ENCODE measurements around the gene CEP192.
"Not testable (repeated sequence)": the region's sequence is repeated elsewhere in the genome, so short reads cannot be mapped to it uniquely, and the experiment has no call there.

CEP192 gene, protein sequence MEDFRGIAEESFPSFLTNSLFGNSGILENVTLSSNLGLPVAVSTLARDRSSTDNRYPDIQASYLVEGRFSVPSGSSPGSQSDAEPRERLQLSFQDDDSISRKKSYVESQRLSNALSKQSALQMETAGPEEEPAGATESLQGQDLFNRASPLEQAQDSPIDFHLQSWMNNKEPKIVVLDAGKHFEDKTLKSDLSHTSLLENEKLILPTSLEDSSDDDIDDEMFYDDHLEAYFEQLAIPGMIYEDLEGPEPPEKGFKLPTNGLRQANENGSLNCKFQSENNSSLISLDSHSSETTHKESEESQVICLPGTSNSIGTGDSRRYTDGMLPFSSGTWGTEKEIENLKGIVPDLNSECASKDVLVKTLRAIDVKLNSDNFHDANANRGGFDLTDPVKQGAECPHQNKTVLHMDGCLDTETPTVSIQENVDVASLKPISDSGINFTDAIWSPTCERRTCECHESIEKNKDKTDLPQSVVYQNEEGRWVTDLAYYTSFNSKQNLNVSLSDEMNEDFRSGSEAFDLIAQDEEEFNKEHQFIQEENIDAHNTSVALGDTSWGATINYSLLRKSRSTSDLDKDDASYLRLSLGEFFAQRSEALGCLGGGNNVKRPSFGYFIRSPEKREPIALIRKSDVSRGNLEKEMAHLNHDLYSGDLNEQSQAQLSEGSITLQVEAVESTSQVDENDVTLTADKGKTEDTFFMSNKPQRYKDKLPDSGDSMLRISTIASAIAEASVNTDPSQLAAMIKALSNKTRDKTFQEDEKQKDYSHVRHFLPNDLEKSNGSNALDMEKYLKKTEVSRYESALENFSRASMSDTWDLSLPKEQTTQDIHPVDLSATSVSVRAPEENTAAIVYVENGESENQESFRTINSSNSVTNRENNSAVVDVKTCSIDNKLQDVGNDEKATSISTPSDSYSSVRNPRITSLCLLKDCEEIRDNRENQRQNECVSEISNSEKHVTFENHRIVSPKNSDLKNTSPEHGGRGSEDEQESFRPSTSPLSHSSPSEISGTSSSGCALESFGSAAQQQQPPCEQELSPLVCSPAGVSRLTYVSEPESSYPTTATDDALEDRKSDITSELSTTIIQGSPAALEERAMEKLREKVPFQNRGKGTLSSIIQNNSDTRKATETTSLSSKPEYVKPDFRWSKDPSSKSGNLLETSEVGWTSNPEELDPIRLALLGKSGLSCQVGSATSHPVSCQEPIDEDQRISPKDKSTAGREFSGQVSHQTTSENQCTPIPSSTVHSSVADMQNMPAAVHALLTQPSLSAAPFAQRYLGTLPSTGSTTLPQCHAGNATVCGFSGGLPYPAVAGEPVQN (N-terminal part only)

DNA sequence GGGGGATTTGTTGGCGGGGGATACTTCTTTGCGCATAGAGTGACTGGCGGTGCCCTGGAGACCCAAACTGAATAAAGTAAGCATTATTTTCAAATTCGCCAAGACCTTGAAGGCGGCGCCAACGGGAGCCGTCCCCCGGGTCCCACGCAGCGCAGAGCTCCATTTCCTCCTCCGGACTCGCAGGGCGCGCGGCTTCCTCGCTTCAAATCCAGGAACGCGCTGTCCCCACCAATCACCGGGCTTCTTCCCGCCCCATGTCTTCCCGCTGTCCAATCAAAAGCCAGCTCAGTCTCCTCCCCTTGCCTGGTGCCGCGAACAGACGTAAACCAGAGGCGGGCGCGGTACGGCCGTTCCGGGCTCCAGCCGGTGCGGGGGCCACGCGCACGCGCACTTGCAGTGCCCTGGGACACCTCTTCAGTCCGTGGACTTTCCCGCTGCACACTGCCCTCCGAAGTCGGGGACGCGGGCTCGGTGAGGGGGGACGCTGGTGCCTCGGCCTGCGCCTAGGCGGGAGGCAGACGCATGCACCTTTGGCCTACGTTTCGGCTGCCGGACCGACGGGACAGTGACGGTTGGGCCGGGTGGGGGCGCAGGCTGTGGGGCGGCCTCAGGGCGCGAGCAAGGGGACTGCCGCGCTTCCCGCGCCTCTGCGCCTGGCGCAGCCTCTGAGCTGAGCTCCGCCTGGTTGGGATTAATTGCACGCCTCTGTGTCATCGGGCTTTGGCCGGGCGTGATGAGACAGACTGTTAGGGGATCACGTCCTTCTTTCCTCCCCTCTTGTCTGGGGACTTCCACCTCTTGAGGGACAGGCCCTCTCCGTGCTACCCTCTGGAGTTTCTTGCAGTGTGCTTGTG is at the start of gene CEP192:
CEP192 (plus strand) TSS at position 396 of the 854 bp plus-strand sequence. CDS start 8,063 bp downstream, outside the sequence.
- peak; percentile 97 for DNase-seq

DNA sequence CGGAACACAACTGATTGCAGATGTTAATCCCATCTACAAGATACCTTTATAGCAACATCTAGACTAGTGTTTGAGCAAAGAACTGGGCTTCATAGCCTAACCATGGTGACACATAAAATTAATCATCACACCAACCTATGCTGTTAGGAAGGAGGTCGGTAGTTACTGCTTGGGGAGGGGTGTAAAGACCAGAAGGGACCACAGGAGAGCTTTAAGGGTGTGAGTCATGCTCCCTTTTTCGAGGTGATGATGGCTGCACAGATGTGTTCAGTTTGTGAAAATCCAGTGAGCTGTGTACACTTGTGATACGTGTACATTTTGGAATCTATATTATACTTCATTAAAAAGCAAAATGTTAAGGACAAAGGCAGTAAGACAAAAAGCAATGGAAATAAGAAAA is 47.9 kb upstream of the CEP192 start:
- no peak for DNase-seq

DNA sequence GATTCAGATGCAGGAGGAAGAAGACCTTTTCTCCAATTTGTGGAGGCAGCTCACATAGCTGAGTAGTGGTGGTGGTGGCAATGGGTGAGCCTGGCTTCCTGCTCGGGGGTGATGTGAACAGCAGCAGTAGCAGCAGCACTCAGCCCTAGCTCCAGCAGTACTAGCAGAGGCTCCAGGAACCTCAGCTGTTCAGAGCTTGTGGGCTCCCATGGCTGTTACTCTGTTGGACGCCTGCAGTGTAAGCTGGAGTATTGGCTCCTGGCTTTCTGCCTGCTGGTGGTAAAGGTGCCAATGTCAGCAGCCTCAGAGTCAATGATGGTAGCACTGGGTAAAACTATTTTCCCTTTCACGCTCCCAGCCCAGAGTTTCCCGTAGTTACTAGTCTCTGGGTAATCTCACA is 46.5 kb upstream of the CEP192 start:
- no peak for DNase-seq

DNA sequence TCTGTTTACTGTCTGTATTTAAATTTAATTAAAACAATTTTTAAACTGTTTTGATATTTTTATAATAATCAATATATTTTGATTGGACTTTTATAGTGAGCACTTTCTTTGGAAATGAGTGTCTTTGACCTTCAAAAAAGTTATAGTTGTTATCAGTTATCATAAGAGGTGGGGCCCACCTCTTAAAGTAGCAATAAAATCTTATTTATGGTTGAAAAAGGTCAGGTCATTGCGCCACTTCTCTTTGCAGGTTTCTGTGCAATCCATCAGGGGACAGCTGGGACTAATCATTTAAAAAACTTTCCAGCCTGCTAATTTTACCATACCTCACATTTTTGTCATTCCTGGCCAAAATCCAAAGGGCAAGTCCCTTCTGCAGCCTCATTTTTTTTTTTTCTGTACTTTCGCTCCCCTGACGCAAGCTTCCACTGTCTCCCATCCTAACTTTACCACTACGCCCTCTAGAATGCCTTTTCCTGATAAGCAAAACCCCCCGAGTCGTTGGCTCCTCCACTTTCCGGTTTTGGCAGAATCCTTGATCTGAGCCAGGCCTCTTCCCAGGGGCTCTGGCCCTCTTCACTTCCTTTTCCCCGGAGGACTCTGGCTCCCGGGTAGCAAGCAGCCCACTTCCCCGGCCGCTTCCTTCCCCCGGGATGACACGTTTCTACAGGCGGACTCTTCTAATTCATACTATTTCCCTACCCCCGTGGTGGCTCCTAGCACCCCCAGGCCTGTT is 44.4 kb upstream of the CEP192 start:
- no peak for DNase-seq

DNA sequence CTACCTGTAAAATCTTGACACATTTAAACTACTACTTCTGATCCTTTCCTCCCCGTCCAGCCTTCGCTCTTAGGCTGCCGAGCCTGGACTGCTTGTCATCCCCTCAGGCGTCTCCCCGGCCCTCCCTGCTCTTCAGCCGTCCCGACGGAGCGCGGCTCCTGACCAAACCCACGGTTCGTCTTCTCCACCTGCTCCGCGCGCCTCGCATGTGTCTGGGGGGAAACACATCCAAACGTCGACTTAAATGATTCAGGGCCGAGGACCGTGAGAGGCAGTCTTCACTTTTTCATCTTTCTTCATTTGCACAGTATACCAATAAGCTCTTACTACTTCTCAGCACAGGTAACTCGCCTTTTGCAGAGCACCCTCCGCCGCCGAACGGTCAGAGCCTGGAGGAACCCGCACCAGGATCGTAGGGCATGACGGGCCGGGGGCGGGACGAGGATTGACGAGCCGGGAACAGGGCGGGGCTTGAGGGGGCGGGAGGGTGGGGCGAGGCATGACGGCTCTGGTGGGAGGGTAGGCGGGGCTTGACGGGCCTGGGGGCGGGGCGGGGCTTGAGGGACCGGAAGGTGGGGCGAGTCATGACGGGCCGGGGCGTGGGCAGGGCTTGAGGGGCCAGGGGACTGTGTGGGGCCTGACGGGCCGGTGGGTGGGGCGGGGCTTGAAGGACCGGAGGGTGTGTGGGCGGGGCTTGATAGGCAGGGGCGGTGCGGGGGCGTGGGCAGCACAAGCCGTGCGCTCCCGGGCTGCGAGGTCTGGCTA is 43.7 kb upstream of the CEP192 start, which contains the start of gene SEH1L:
SEH1L (plus strand) TSS at position 727 of the 765 bp plus-strand sequence. CDS start 111 bp downstream, outside the sequence.
- peak; percentile 94 for DNase-seq

DNA sequence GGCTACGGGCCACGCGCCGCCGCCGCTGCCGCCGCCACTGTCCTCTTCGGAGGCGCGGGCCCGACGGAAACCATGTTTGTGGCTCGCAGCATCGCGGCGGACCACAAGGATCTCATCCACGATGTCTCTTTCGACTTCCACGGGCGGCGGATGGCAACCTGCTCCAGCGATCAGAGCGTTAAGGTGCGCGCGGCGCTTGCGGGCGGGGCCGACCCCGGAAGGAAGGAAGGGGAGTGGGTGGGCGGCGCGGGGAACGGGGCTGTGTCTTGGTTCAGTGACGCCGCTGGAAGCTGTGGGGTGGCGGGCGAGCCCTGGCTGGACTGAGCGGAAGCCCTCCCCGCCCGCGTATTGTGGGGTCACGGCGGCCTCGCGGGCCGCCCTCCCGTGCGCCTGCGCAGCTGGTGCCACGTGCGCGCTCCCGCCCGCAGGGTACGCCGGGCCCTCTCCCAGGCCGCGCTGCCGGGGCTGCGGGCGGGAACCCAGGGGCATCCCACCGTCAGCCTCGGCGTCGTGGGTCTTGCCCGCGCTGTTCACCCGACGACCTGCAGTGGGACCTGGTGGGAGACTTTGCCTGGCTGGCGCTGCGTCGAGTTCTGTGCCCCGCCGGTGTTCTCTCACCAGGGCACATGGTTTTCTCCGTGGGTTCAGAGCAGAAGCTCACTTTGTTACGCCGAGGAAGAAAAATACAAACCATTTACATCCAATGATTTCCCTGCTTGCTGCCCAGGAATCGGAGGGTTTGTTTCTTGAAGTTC is 42.9 kb upstream of the CEP192 start:
- peak; percentile 73 for DNase-seq

DNA sequence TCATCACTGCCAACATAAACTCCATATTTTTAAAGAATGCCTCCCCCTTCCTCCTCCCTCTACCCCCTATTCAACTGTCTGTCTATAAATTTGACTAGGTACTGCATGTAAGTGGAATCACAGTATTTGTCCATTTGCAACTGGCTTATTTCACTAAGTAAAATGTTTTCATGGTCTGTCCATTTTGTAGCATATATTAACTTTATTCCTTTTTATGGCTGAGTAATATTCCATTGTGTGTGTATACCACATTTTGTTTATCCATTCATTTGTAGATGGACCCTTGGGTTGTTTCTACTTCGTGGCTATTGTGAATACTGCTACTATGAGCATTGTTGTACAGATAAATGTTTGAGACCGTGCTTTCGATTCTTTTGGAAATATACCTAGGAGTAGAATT is 32.7 kb upstream of the CEP192 start:
- no peak for DNase-seq

DNA sequence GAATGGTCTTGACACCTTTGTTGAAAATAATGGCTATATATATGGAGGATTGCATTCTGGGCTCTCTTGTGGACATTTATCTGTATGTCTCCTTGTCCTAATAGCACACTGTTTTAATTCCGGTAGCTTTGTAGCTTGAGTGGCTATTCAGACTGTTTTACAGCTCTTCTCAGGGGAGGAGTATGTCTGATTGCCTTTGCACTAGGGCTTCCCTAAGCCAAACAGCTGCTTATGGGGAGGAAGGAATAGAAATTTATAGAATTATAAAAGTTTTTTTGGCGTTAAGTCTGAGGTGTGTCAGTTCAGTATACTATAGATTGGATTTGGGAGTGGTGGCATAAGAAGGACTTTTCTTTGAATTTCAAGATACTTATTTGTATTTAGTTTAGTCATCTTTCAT is 30.8 kb upstream of the CEP192 start:
- DNase-seq, result peak; percentile 49

DNA sequence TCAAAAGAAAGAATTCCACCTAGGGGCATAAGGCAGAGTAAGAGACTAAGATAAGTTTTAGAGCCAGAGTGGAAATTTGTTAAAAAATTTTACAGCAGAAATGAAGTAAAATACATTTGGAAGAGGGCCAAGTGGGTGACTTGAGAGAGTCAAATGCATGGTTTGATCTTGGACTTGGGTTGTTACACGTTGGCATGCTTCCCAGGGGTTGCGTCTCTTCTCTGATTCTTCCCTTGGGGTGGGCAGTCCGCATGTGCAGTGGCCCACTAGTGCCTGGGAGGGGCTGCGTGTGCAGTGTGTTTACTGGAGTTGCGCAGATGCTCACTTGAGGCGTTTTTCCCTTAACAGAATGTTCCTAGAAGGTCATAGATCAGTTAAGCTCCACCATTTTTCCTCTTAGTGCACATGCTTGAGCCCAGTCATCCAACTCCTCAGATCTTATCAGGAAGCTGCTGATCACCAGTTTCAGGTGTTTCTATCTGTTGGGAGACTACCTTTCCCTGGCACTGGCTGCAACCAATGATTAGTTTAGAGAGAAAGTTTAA is 30.2 kb upstream of the CEP192 start:
- peak; percentile 86 for DNase-seq

DNA sequence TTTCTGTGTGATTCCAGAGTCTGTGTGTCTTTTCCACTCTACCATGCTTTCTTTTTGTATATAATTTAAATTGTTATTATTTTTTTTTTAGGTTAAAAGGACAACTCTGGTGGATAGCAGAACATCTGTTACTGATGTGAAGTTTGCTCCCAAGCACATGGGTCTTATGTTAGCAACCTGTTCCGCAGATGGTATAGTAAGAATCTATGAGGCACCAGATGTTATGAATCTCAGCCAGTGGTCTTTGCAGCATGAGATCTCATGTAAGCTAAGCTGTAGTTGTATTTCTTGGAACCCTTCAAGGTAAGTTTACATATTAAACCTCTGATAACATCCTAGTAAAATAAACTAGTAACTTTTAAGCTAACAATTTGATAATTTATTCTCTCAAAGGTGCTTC is 28.1 kb upstream of the CEP192 start:
- DNase-seq, result no peak

DNA sequence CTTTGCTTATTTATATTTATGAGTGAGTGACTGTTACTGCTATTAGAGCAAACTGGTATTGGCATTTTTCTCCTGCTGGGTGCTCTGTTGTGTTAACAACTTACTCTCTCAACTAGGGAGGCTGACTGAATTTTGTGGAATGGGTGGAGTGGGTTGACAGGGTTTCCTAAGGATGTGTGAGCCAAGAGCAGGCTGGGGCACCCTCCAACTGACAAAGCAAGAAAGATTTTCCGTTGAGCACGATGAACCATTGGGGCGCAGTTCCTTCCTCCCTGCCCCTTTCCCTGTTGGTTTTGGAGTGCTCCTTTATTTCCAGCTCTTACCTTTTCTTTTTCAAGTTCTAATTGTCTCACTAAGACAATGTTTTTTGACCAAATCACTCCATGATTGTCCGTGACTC is 23.0 kb upstream of the CEP192 start:
- DNase-seq, result no peak

DNA sequence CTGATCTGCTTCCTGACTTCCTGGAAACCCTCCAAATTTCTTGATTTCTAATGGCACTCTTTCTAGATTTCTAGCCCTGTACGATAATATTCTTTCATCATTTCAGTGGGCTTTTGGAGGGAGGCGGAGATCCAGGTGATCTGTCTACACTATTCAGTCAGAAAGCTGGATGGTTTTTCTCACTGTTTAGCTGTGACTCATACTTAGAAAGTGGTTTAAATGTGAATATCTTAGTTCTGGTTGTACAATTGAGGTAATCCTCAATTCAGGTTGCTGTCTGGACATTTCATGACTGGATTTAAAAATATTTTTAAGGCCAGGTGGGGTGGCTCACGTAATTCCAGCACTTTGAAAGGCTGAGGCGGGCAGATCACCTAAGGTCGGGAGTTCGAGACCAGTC is 22.5 kb upstream of the CEP192 start:
- no peak for DNase-seq

DNA sequence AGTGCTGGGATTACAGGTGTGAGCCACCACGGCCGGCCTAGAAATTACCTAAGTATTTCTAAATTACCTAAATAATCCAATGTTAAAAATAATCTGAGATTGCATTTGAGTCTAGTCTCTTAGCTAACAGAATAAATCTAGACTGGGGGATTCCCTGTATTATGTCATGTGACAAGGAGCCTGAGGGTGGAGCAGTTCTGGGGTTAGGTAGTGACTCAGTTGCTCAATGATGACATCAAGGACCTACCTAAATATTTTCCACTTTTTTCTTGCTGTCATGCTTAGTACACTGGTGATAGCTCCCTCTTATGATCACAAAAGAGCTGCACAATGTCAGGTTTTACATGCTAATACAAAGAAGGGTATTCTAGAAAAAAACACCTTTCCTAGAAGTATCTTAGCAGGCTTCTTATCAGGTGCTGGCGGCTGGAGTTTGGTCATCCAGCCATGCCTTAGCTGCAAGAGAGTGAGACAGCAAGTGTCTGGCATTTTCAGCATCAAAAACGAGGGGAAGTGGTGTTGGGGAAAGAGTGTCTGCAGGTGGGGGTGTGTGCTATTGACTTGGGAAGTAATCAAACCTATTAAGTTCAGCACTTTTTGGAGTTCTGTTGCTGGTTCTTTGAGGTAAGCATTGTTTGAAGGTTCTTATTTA is 17.5 kb upstream of the CEP192 start:
- DNase-seq, result no peak

DNA sequence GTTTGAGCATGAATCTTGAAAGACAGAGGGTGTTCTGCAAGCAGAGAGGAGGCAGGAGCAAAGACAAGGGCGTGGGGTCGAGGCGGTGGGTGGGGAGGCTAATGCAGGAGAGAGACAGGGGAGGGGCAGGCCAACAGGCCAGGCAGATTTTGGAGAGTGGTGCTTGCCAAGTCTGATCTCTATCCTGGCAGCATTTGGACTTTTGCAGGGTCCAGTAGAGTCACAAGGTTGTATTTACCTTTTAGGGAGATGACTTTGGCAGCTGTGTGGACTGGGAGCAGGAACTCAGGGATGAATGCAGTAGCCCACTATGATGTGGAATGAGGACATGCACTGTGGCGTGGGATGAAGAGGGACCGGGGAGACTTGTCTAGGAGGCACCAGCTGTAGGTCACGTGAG is 15.7 kb upstream of the CEP192 start:
- DNase-seq, result no peak

DNA sequence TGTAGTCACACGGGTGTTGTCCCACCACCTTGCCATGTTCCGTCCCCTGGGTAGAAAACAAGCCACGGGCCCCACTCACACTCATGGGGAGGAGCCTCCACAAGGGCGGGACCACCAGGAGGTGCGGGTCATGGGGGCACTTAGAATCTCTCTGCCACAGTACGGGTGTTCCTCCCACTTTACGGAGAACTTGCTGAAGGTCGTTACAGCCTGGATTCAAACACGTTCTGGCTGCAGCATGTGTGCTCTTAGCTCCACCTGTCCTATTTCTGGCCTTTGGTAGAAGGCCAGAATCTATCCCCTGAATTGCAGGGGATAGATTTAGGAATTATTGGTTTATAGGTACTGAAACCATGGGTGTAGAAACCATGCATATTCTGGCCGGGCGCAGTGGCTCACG is 14.9 kb upstream of the CEP192 start:
- DNase-seq, result no peak

DNA sequence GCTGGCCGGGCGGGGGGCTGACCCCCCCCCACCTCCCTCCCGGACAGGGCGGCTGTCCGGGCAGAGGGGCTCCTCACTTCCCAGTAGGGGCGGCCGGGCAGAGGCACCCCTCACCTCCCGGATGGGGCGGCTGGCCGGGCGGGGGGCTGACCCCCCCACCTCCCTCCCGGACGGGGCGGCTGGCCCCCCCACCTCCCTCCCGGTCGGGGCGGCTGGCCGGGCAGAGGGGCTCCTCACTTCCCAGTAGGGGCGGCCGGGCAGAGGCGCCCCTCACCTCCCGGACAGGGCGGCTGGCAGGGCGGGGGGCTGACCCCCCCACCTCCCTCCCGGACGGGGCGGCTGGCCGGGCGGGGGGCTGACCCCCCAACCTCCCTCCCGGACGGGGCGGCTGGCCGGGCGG is 11.1 kb upstream of the CEP192 start:
- DNase-seq, result not testable (repeated sequence)

DNA sequence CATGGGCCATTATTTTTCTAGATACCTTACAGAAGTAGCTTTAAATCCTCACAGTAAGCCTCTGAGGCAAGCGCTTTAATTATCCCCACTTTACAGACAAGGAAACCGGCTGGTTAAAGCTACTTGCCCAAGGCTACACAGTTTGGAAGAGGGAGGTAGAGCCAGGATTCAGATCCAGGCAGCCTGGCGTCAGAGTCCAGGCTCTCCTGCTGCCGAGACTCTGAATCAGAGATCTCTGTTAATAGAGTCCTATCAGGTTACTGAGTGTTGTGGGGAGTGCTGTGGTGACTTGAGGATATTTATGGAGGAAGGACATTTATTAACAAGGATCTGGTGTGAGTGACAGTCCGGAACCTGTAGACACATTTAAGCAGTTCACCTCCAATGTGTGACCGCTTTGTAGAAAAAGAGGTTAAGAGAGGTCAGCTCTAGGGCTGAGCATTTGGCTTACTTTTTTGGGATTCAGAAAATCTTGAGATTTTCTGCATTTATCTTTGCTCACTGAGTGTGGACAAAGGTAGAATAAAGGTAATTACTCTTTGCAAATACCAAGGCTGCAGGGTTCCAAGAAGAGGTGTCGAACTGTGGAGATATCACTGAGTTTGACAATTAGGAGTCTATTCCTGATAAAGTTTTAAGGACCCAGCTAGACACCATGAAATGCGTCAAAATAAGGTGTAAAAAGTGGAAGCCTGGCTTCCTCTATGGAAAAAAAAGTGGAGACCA is 1.6 kb upstream of the CEP192 start:
- DNase-seq, result no peak

DNA sequence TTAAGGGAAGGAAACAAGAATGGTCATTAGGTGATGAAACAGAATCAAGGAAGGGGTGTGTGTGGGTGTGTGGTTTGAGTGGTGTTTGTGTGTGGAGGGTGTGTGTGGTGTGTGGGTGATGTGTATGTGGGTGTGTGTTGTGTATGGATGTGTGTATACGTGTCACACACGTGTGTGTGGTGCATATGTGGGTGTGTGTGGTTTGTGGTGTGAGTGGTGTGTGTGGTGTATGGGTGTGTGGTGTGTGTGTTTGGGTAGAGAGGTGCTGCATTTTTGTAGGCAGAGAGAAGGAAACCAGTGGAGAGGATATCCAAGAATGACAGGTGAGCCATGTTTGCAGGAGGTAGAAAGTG is 1.1 kb upstream of the CEP192 start:
- no peak for DNase-seq

Data from DMS79 (cell line).